Activated naive CD4-positive, alpha-beta T cell treated with anti-CD3 and anti-CD28 coated beads, Interleukin-2, amount 50 U/mL, for 72 hours (primary cell): ENCODE data around the gene SHISA7. TPM values are rescaled to one million over a fixed set of nuclear protein-coding genes. Genes with fewer than 3 reads are reported as not detected.

Source experiments
- ATAC-seq, 2 donors: fragments of 150-1000 bp; cut with Tn5 transposase; 2 replicates each; pipeline ENCODE4 v1.10.0; 2021; ENCODE audit warnings: mild to moderate bottlenecking in 2 of 2, moderate library complexity in 2 of 2
- DNase-seq, 2 donors: peaks; one replicate each; pipeline ENCODE4 v3.0.0; 2021 to 2022; ENCODE audit warnings: low spot score in 2 of 2
- H3K27ac Mint-ChIP-seq, 2 donors: one replicate each; pipeline ENCODE4 v1.8.0; 2022; ENCODE audit warnings: mild to moderate bottlenecking in 2 of 2, mixed read lengths in 2 of 2
- H3K36me3 Mint-ChIP-seq, 2 donors: one replicate each; pipeline ENCODE4 v1.8.0; 2022; ENCODE audit warnings: mixed read lengths in 2 of 2
- H3K9me3 Mint-ChIP-seq, 2 donors: one replicate each; pipeline ENCODE4 v1.8.0; 2022; ENCODE audit warnings: mixed read lengths in 2 of 2
- total RNA-seq, 2 donors: library from RNA; stranded (reverse); gene quantifications; one replicate each; pipeline ENCODE4 v1.2.3, GENCODE V29; 2022

Gene SHISA7
- total RNA-seq, 2 donors from 2014 or later, result not detected

GRCh38 chr19:55379174-55379573 is 63.9 kb downstream of the SHISA7 start:
- DNase-seq (no peak), ATAC-seq (no peak)
- H3K36me3 Mint-ChIP-seq, result peaks cover 0 to 21% of the 10 kb centered on the region in 2 donors
- peak overlapping the region in 1 of 2 donors; percentile 22 for H3K27ac Mint-ChIP-seq
- peaks cover 0 to 6% of the 10 kb centered on the region in 2 donors for H3K9me3 Mint-ChIP-seq

Other genes with a start within 250 kb of the SHISA7 start
- under 1 TPM in 1 of 2 donors, not detected in 1; 0.19 TPM for gene PTPRH, start 233.8 kb downstream of the SHISA7 start, total RNA-seq
- 1 to 10 TPM; 7.7 to 8.1 TPM for gene TMEM86B, start 214.5 kb downstream of the SHISA7 start, total RNA-seq
- gene PPP6R1, start 184.3 kb downstream of the SHISA7 start, total RNA-seq, result 100 to 1,000 TPM; 160 to 225 TPM
- 10 to 100 TPM; 24.9 to 40.8 TPM for gene HSPBP1, start 163.2 kb downstream of the SHISA7 start, total RNA-seq
- 1 to 10 TPM; 6.7 to 8.4 TPM for gene BRSK1, start 159.3 kb downstream of the SHISA7 start, total RNA-seq
- gene TMEM150B, start 118.0 kb downstream of the SHISA7 start, total RNA-seq, result not detected
- 10 to 100 TPM; 30.7 to 56.2 TPM for gene KMT5C, start 103.4 kb downstream of the SHISA7 start, total RNA-seq
- under 1 TPM; 0.39 to 0.95 TPM for gene COX6B2, start 88.6 kb downstream of the SHISA7 start, total RNA-seq
- gene GARIN5B, start 80.0 kb downstream of the SHISA7 start, total RNA-seq, result not detected
- under 1 TPM in 1 of 2 donors, not detected in 1; 0.32 TPM for gene IL11, start 72.8 kb downstream of the SHISA7 start, total RNA-seq
- not detected for gene TMEM190, start 66.5 kb downstream of the SHISA7 start, total RNA-seq
- gene TMEM238, start 59.0 kb downstream of the SHISA7 start, total RNA-seq, result 1 to 10 TPM; 4.5 to 7.8 TPM
- 1,000 to 10,000 TPM; 2,540 to 2,693 TPM for gene RPL28, start 57.4 kb downstream of the SHISA7 start, total RNA-seq
- 100 to 1,000 TPM; 192 to 343 TPM for gene UBE2S, start 35.5 kb downstream of the SHISA7 start, total RNA-seq
- gene ISOC2, start 18.3 kb upstream of the SHISA7 start, total RNA-seq, result 10 to 100 TPM; 22.1 to 41.5 TPM
- gene C19orf85, start 21.5 kb upstream of the SHISA7 start, total RNA-seq, result not detected
- gene ZNF628, start 33.3 kb upstream of the SHISA7 start, total RNA-seq, result 10 to 100 TPM in 1 of 2 donors, 1 to 10 TPM in 1; 7.4 to 14.2 TPM
- 10 to 100 TPM in 1 of 2 donors, 1 to 10 TPM in 1; 5.1 to 18.2 TPM for gene NAT14, start 41.9 kb upstream of the SHISA7 start, total RNA-seq
- gene SSC5D, start 45.1 kb upstream of the SHISA7 start, total RNA-seq, result under 1 TPM; 0.39 to 0.53 TPM
- gene SBK2, start 93.8 kb upstream of the SHISA7 start, total RNA-seq, result not detected
- not detected for gene SBK3, start 102.2 kb upstream of the SHISA7 start, total RNA-seq
- 10 to 100 TPM in 1 of 2 donors, 1 to 10 TPM in 1; 8.7 to 10.1 TPM for gene ZNF579, start 137.5 kb upstream of the SHISA7 start, total RNA-seq
- gene FIZ1, start 156.2 kb upstream of the SHISA7 start, total RNA-seq, result 10 to 100 TPM; 10.2 to 12.3 TPM
- gene ZNF524, start 157.0 kb upstream of the SHISA7 start, total RNA-seq, result 10 to 100 TPM; 21.4 to 29.7 TPM
- 10 to 100 TPM; 13.7 to 15.5 TPM for gene ZNF865, start 162.3 kb upstream of the SHISA7 start, total RNA-seq
- 1 to 10 TPM; 3.6 to 3.9 TPM for gene ZNF784, start 181.3 kb upstream of the SHISA7 start, total RNA-seq
- gene ZNF580, start 197.7 kb upstream of the SHISA7 start, total RNA-seq, result 10 to 100 TPM; 18.2 to 33.9 TPM
- gene ZNF581, start 200.3 kb upstream of the SHISA7 start, total RNA-seq, result 10 to 100 TPM; 39.9 to 40.0 TPM
- 10 to 100 TPM in 1 of 2 donors, 1 to 10 TPM in 1; 2.9 to 13.6 TPM for gene CCDC106, start 204.9 kb upstream of the SHISA7 start, total RNA-seq
- gene U2AF2, start 211.7 kb upstream of the SHISA7 start, total RNA-seq, result 100 to 1,000 TPM; 270 to 312 TPM
- gene EPN1, start 231.9 kb upstream of the SHISA7 start, total RNA-seq, result 10 to 100 TPM; 23.1 to 46.4 TPM